IPS-18a (cell line): Measurements from ENCODE around the gene UBE2I.
A peak's percentile ranks its signal among the peaks of the same experiment; 100 is the strongest.

Source experiments
- H3K27ac ChIP-seq: one replicate; pipeline ENCODE4 v1.5.1; 2013; ENCODE audit warnings: low read length
- H3K27me3 ChIP-seq: one replicate; pipeline ENCODE4 v1.6.1; 2013; ENCODE audit warnings: mild to moderate bottlenecking, low read length; ENCODE audit not compliant: control insufficient read depth, insufficient read depth
- H3K36me3 ChIP-seq: one replicate; pipeline ENCODE4 v1.6.1; 2013; ENCODE audit warnings: low read depth, low read length; ENCODE audit not compliant: control insufficient read depth
- H3K4me1 ChIP-seq: one replicate; pipeline ENCODE4 v1.6.1; 2013; ENCODE audit warnings: low read depth, low read length; ENCODE audit not compliant: control insufficient read depth
- H3K4me3 ChIP-seq: one replicate; pipeline ENCODE4 v1.5.1; 2013; ENCODE audit warnings: low read length
- H3K9ac ChIP-seq: one replicate; pipeline ENCODE4 v1.6.1; 2013; ENCODE audit warnings: mild to moderate bottlenecking, low read length, moderate library complexity
- H3K9me3 ChIP-seq: one replicate; pipeline ENCODE4 v1.6.1; 2013; ENCODE audit warnings: low read depth, low read length; ENCODE audit not compliant: control insufficient read depth

The UBE2I gene

DNA sequence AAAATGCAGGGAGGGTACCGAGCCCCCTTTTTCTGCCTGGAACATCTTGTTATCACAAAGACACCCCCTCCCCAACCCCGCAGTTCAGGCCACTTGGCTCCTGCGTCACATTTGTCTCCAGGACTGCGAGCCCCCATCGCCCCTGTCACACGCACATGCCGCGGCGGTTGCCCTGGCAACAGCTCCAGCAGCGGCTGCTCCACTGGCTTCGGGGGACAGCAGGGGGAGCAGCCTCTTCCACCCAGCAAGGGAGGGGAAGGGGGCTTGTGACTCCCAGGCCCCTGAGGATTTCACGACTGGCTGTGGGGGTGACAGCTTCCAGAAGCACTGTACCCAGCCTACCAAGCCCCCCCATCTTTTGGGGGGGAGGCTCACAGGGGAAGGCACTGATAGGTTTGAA is 26.6 kb downstream of the UBE2I start:
- Histone ChIP-seq H3K36me3 (no peaks in the 10 kb centered on the region), H3K27ac (no peak overlapping the region), H3K27me3 (peaks cover 56% of the 10 kb centered on the region), H3K9ac (no peak overlapping the region), H3K4me3 (no peak overlapping the region), H3K9me3 (no peaks in the 10 kb centered on the region), H3K4me1 (peaks cover 9% of the 10 kb centered on the region)

- H3K27me3 ChIP-seq, result peaks cover 51% of the 10 kb centered on the region
- H3K27ac ChIP-seq, result no peak overlapping the region
- no peaks in the 10 kb centered on the region for H3K36me3 ChIP-seq
- H3K4me3 ChIP-seq, result no peak overlapping the region
- H3K9ac ChIP-seq, result no peak overlapping the region
- H3K4me1 ChIP-seq, result peaks cover 4% of the 10 kb centered on the region
- H3K9me3 ChIP-seq, result no peaks in the 10 kb centered on the region
Observed at GRCh38 chr16:1336619-1337018, 27.2 kb downstream of the UBE2I start.

DNA sequence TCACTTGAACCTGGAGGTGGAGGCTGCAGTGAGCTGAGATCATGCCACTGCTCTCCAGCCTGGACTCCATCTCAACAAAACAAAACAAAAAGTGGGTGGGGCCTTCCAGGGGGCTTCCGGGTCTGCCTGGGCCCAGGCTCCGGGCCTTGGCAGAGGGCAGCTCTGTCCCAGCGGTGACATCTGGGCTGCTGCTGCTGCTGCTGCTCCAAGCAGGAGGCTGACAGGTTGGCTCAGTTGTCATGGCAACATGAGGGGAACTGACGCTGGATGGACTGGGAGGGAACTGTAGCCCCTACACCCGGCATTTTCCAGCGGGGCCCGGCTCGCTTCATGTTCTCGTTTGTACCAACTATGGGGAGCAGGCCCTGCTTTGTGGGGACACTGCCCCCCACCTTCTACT is 28.1 kb downstream of the UBE2I start:
- H3K4me1 ChIP-seq, result no peaks in the 10 kb centered on the region
- H3K27ac ChIP-seq, result no peak overlapping the region
- H3K4me3 ChIP-seq, result no peak overlapping the region
- H3K9ac ChIP-seq, result no peak overlapping the region
- H3K36me3 ChIP-seq, result no peaks in the 10 kb centered on the region
- no peaks in the 10 kb centered on the region for H3K9me3 ChIP-seq
- H3K27me3 ChIP-seq, result peaks cover 49% of the 10 kb centered on the region

GRCh38 chr16:1338119-1338730 is 28.8 kb downstream of the UBE2I start:
- H3K27me3 ChIP-seq, result peaks cover 41% of the 10 kb centered on the region
- H3K36me3 ChIP-seq, result no peaks in the 10 kb centered on the region
- no peaks in the 10 kb centered on the region for H3K9me3 ChIP-seq
- H3K4me3 ChIP-seq, result no peak overlapping the region
- no peaks in the 10 kb centered on the region for H3K4me1 ChIP-seq
- H3K9ac ChIP-seq, result no peak overlapping the region
- H3K27ac ChIP-seq, result no peak overlapping the region

GRCh38 chr16:1338855-1339675 is 29.6 kb downstream of the UBE2I start:
- H3K27me3 ChIP-seq, result peaks cover 41% of the 10 kb centered on the region
- no peaks in the 10 kb centered on the region for H3K4me1 ChIP-seq
- no peak overlapping the region for H3K27ac ChIP-seq
- H3K9me3 ChIP-seq, result no peaks in the 10 kb centered on the region
- no peaks in the 10 kb centered on the region for H3K36me3 ChIP-seq
- H3K4me3 ChIP-seq, result no peak overlapping the region
- no peak overlapping the region for H3K9ac ChIP-seq

GRCh38 chr16:1340730-1341494 is 31.5 kb downstream of the UBE2I start:
- Histone ChIP-seq H3K27ac (no peak overlapping the region), H3K27me3 (peaks cover 30% of the 10 kb centered on the region), H3K4me3 (no peak overlapping the region), H3K9me3 (no peaks in the 10 kb centered on the region), H3K36me3 (no peaks in the 10 kb centered on the region), H3K4me1 (no peaks in the 10 kb centered on the region), H3K9ac (no peak overlapping the region)

DNA sequence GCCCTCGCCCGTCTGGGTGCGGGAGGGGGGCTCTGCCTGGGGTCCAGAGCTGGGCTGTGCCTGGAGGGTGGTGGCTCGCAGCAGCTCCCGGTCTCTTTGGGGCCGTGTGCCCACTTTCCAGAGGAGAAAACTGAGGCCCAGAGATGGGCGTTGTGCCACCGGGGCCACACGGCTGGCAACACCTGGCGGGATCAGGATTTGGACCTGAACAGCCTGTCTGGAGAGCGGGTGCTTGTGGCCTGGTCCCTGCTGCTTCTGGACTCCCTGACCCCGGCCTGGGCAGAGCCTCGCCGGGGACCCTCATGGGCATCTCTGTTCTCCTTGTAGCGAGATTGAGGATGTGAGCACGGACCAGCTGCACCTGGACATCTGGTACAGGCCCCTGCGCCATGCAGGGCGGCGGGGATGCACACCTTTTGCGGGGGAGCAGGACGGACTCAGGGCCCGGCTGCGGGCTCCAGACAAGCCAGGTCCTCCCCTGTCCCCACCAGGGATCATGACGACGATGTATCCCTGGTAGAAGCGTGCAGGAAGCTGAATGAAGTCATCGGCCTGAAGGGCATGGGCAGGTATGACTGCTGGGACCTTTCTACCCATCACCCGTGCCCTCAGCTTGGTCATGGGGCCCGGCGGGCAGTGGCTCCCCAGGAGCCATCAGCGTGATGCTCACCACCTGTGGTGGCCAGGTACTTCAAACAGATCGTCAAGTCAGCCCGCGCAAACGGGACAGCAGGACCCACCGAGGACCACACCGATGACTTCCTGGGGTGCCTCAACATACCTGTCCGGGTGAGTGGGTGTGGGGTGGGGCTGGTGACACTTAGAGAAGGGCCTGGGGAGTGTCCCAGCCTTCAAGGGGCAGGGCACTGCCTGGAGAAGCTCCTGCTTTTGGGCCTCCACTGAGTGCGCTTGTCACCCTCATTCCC is 32.3 kb downstream of the UBE2I start:
- no peaks in the 10 kb centered on the region for H3K36me3 ChIP-seq
- H3K27me3 ChIP-seq, result peaks cover 21% of the 10 kb centered on the region
- H3K9ac ChIP-seq, result no peak overlapping the region
- no peak overlapping the region for H3K27ac ChIP-seq
- no peak overlapping the region for H3K4me3 ChIP-seq
- H3K9me3 ChIP-seq, result no peaks in the 10 kb centered on the region
- no peaks in the 10 kb centered on the region for H3K4me1 ChIP-seq

DNA sequence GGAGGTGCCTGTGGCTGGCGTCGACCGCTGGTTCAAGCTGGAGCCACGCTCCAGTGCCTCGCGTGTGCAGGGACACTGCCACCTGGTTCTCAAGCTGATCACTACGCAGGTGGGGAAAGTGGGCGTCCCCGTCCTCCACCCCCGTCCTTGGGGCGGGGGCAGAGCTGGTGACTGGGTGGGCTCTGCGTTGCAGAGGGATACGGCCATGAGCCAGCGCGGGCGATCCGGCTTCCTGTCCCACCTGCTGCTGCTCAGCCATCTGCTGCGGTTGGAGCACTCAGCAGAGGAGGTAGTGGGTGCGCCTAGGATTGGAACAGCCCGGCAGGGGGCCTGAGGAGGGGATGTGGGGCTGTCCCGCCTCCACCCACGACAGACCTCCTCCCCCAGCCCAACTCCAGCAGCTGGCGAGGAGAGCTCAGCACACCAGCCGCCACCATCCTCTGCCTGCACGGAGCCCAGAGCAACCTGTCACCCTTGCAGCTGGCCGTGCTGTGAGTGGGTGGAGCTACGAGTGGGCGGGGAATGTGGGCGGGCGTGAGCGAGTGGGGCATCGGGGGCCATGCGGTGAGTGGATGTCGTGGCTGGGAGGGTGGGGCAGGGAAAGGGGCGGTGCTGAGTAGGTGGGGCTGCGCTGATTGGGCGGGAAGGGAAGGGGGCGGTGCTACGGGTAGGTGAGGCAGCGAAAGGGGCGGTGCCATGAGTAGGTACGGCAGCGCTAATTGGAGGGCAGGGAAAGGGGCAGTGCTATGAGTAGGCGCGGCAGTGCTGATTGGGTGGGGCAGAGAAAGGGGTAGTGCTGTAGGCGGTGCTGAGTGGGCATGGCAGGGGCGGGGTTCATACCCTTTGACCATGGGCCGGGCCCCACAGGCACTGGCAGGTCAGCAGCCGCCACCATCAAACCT is 33.3 kb downstream of the UBE2I start:
- Histone ChIP-seq H3K27me3 (peaks cover 20% of the 10 kb centered on the region), H3K4me1 (no peaks in the 10 kb centered on the region), H3K36me3 (no peaks in the 10 kb centered on the region), H3K9me3 (no peaks in the 10 kb centered on the region), H3K4me3 (peak overlapping the region; percentile 56), H3K9ac (no peak overlapping the region), H3K27ac (no peak overlapping the region)

GRCh38 chr16:1343428-1344242 is 34.2 kb downstream of the UBE2I start:
- Histone ChIP-seq H3K36me3 (peaks cover 2% of the 10 kb centered on the region), H3K27ac (no peak overlapping the region), H3K9me3 (no peaks in the 10 kb centered on the region), H3K4me1 (no peaks in the 10 kb centered on the region), H3K9ac (no peak overlapping the region), H3K4me3 (peak overlapping the region; percentile 56), H3K27me3 (peaks cover 20% of the 10 kb centered on the region)

GRCh38 chr16:1344499-1344898 is 35.1 kb downstream of the UBE2I start:
- H3K27ac ChIP-seq, result no peak overlapping the region
- H3K27me3 ChIP-seq, result peaks cover 20% of the 10 kb centered on the region
- H3K4me3 ChIP-seq, result no peak overlapping the region
- no peak overlapping the region for H3K9ac ChIP-seq
- H3K36me3 ChIP-seq, result peaks cover 8% of the 10 kb centered on the region
- no peaks in the 10 kb centered on the region for H3K9me3 ChIP-seq
- H3K4me1 ChIP-seq, result no peaks in the 10 kb centered on the region
